ENCODE data around the gene SLC1A5. TPM values are rescaled to one million over a fixed set of nuclear protein-coding genes. Genes with fewer than 3 reads are reported as not detected.

SLC1A5 gene
- total RNA-seq, 1 donor from 2014 or later, result 267 TPM

GRCh38 chr19:46759206-46759605 is 29.2 kb downstream of the SLC1A5 start:
- Mint-ChIP-seq H3K4me1 (ENCODE audit: low read depth) (no peaks in the 10 kb centered on the region), H3K27me3 (ENCODE audit: insufficient read depth) (no peaks in the 10 kb centered on the region), H3K36me3 (ENCODE audit: low read depth) (peaks cover 4% of the 10 kb centered on the region), H3K9me3 (no peaks in the 10 kb centered on the region), H3K27ac (no peak overlapping the region), H3K4me3 (no peak overlapping the region)
- no peak for DNase-seq (ENCODE audit: low spot score)
- intact Hi-C loops (cut with micrococcal nuclease), result no loop called here

GRCh38 chr19:46756544-46756888 is 31.9 kb downstream of the SLC1A5 start:
- Mint-ChIP-seq H3K27ac (no peak overlapping the region), H3K9me3 (no peaks in the 10 kb centered on the region), H3K27me3 (ENCODE audit: insufficient read depth) (no peaks in the 10 kb centered on the region), H3K36me3 (ENCODE audit: low read depth) (peaks cover 4% of the 10 kb centered on the region), H3K4me3 (no peak overlapping the region), H3K4me1 (ENCODE audit: low read depth) (peaks cover 7% of the 10 kb centered on the region)
- intact Hi-C loops (cut with micrococcal nuclease), result no loop called here
- DNase-seq (ENCODE audit: low spot score), result no peak

- intact Hi-C loops (cut with micrococcal nuclease), result no loop called here
- peaks cover 4% of the 10 kb centered on the region for H3K36me3 Mint-ChIP-seq (ENCODE audit: low read depth)
Measured at GRCh38 chr19:46755853-46756543, 32.4 kb downstream of the SLC1A5 start.

GRCh38 chr19:46755077-46755852 is 33.1 kb downstream of the SLC1A5 start:
- Mint-ChIP-seq H3K9me3 (no peaks in the 10 kb centered on the region), H3K27ac (no peak overlapping the region), H3K4me3 (no peak overlapping the region), H3K4me1 (ENCODE audit: low read depth) (peaks cover 7% of the 10 kb centered on the region), H3K36me3 (ENCODE audit: low read depth) (peaks cover 4% of the 10 kb centered on the region), H3K27me3 (ENCODE audit: insufficient read depth) (no peaks in the 10 kb centered on the region)
- DNase-seq (ENCODE audit: low spot score), result no peak
- intact Hi-C loops (cut with micrococcal nuclease), result no loop called here

More at GRCh38 chr19:46755853-46756543, 32.4 kb downstream of the SLC1A5 start:
- no peaks in the 10 kb centered on the region for H3K27me3 Mint-ChIP-seq (ENCODE audit: insufficient read depth)
- DNase-seq (ENCODE audit: low spot score), result no peak
- no peaks in the 10 kb centered on the region for H3K9me3 Mint-ChIP-seq
- no peak overlapping the region for H3K27ac Mint-ChIP-seq
- no peak overlapping the region for H3K4me3 Mint-ChIP-seq
- H3K4me1 Mint-ChIP-seq (ENCODE audit: low read depth), result peaks cover 7% of the 10 kb centered on the region

GRCh38 chr19:46753420-46754155 is 34.8 kb downstream of the SLC1A5 start:
- no peak overlapping the region for H3K4me3 Mint-ChIP-seq
- intact Hi-C loops (cut with micrococcal nuclease), result loop anchor here (1.0 kb wide), 2 partner anchors 49 to 224 kb away; no protein-coding TSS in a partner anchor

GRCh38 chr19:46748325-46749109 is 39.9 kb downstream of the SLC1A5 start:
- intact Hi-C loops (cut with micrococcal nuclease), result loop anchor here (1.0 kb wide), 1 partner anchor 219 kb away; no protein-coding TSS in a partner anchor
- peak overlapping the region; percentile 70 for H3K4me3 Mint-ChIP-seq
- H3K27ac Mint-ChIP-seq, result peak overlapping the region; percentile 1
- DNase-seq (ENCODE audit: low spot score), result peak; percentile 61
- peaks cover 11% of the 10 kb centered on the region for H3K36me3 Mint-ChIP-seq (ENCODE audit: low read depth)
- no peaks in the 10 kb centered on the region for H3K27me3 Mint-ChIP-seq (ENCODE audit: insufficient read depth)
- peaks cover 35% of the 10 kb centered on the region for H3K4me1 Mint-ChIP-seq (ENCODE audit: low read depth)
- no peaks in the 10 kb centered on the region for H3K9me3 Mint-ChIP-seq

More at GRCh38 chr19:46753420-46754155, 34.8 kb downstream of the SLC1A5 start:
- Mint-ChIP-seq H3K27ac (no peak overlapping the region), H3K4me1 (ENCODE audit: low read depth) (peaks cover 11% of the 10 kb centered on the region), H3K27me3 (ENCODE audit: insufficient read depth) (no peaks in the 10 kb centered on the region), H3K9me3 (no peaks in the 10 kb centered on the region), H3K36me3 (ENCODE audit: low read depth) (peaks cover 7% of the 10 kb centered on the region)
- peak; percentile 56 for DNase-seq (ENCODE audit: low spot score)

GRCh38 chr19:46746281-46747057 is 41.9 kb downstream of the SLC1A5 start, which contains the start of gene STRN4:
STRN4 (minus strand) TSS chr19:46746450; CDS start chr19:46746430, 20 bp downstream.
- DNase-seq (ENCODE audit: low spot score), result peak; percentile 31
- Mint-ChIP-seq H3K27me3 (ENCODE audit: insufficient read depth) (no peaks in the 10 kb centered on the region), H3K4me3 (peak within 1 kb of the TSS; percentile 95), H3K9me3 (no peaks in the 10 kb centered on the region), H3K4me1 (ENCODE audit: low read depth) (peaks cover 46% of the 10 kb centered on the region), H3K36me3 (ENCODE audit: low read depth) (peaks cover 11% of the 10 kb centered on the region), H3K27ac (peak within 1 kb of the TSS; percentile 91)
- intact Hi-C loops (cut with micrococcal nuclease), result loop anchor here (1.0 to 2.0 kb wide), 3 partner anchors 30 to 84 kb away; partner anchors contain the start of gene PRKD2

GRCh38 chr19:46745521-46746280 is 42.7 kb downstream of the SLC1A5 start, which contains the start of gene FKRP:
FKRP (plus strand) TSS chr19:46746057; CDS start chr19:46755451, 9,394 bp downstream.
- Mint-ChIP-seq H3K27ac (peak within 1 kb of the TSS; percentile 91), H3K4me3 (peak within 1 kb of the TSS; percentile 95), H3K4me1 (ENCODE audit: low read depth) (peaks cover 46% of the 10 kb centered on the region), H3K36me3 (ENCODE audit: low read depth) (peaks cover 11% of the 10 kb centered on the region), H3K9me3 (no peaks in the 10 kb centered on the region), H3K27me3 (ENCODE audit: insufficient read depth) (no peaks in the 10 kb centered on the region)
- intact Hi-C loops (cut with micrococcal nuclease), result loop anchor here (1.0 to 2.0 kb wide), 3 partner anchors 29 to 83 kb away; partner anchors contain the start of gene PRKD2
- peak; percentile 16 for DNase-seq (ENCODE audit: low spot score)

- Mint-ChIP-seq H3K36me3 (ENCODE audit: low read depth) (peaks cover 10% of the 10 kb centered on the region), H3K27ac (peak overlapping the region; percentile 86), H3K27me3 (ENCODE audit: insufficient read depth) (no peaks in the 10 kb centered on the region), H3K4me1 (ENCODE audit: low read depth) (peaks cover 46% of the 10 kb centered on the region), H3K4me3 (peak overlapping the region; percentile 95), H3K9me3 (no peaks in the 10 kb centered on the region)
- intact Hi-C loops (cut with micrococcal nuclease), result no loop called here
- no peak for DNase-seq (ENCODE audit: low spot score)
Measured at GRCh38 chr19:46745030-46745429, 43.4 kb downstream of the SLC1A5 start.

GRCh38 chr19:46744005-46744691 is 44.2 kb downstream of the SLC1A5 start:
- H3K27me3 Mint-ChIP-seq (ENCODE audit: insufficient read depth), result no peaks in the 10 kb centered on the region
- peak overlapping the region; percentile 86 for H3K27ac Mint-ChIP-seq
- DNase-seq (ENCODE audit: low spot score), result no peak
- intact Hi-C loops (cut with micrococcal nuclease), result no loop called here
- H3K4me1 Mint-ChIP-seq (ENCODE audit: low read depth), result peaks cover 51% of the 10 kb centered on the region
- peaks cover 14% of the 10 kb centered on the region for H3K36me3 Mint-ChIP-seq (ENCODE audit: low read depth)
- no peaks in the 10 kb centered on the region for H3K9me3 Mint-ChIP-seq
- H3K4me3 Mint-ChIP-seq, result peak overlapping the region; percentile 95

All from activated T-helper 1 cell treated with anti-CD3 and anti-CD28 coated beads, Interleukin-12 subunit alpha, Interleukin-12 subunit beta, Interleukin-2, Interleukin-4 antibody, amounts not matched to agents 30 ng/mL and 10 ng/mL and 1 ng/mL, durations not matched to agents 14 hours and 24 hours and 36 hours (primary cell).